OCI-LY7 (cell line): ENCODE data around the gene NRCAM. TPM values are rescaled to one million over a fixed set of nuclear protein-coding genes. Genes with fewer than 3 reads are reported as not detected.

Source experiments
- BruUV-seq: library from RNA; stranded (reverse); fragments of 400-500 nt; replicated peaks from 2 replicates; lab custom pipeline; 2021; lab: Mats Ljungman, UMichigan
- CTCF ChIA-PET: fragments of 300-600 bp; sonication (Branson Sonifier 250); formaldehyde crosslinking; loops from one replicate; lab custom pipeline; 2022; ENCODE audit warnings: antibody characterized with exemption; ENCODE audit not compliant: unreplicated experiment; lab: Charles Lee
- POLR2A ChIA-PET: fragments of 300-600 bp; sonication (Branson Sonifier 250); formaldehyde crosslinking; loops from one replicate; lab custom pipeline; 2022; ENCODE audit warnings: antibody characterized with exemption; lab: Charles Lee
- DNase-seq: peaks from one replicate; pipeline ENCODE4 v3.0.0-alpha.2; 2015; ENCODE audit warnings: low spot score
- H2AFZ ChIP-seq: fragments of 200-600 bp; sonication (generic), shearing (Covaris generic); 2 replicates; pipeline ENCODE4 v1.6.1; 2014; ENCODE audit warnings: mild to moderate bottlenecking, antibody characterized with exemption, low read length, moderate library complexity
- H3K27ac ChIP-seq: fragments of 200-600 bp; sonication (generic); 2 replicates; pipeline ENCODE4 v1.5.1; 2014; ENCODE audit warnings: mixed run types, low read depth, mild to moderate bottlenecking, moderate library complexity, low read length, inconsistent platforms; ENCODE audit not compliant: poor library complexity, severe bottlenecking
- H3K36me3 ChIP-seq: fragments of 200-600 bp; sonication (generic); 2 replicates; pipeline ENCODE4 v1.6.1; 2014; ENCODE audit warnings: mild to moderate bottlenecking, antibody characterized with exemption, low read length, moderate library complexity, mixed read lengths; ENCODE audit not compliant: insufficient read depth
- H3K4me1 ChIP-seq: fragments of 200-600 bp; sonication (generic); 2 replicates; pipeline ENCODE4 v1.5.1; 2014; ENCODE audit warnings: mild to moderate bottlenecking, low read length; ENCODE audit not compliant: insufficient read depth, poor library complexity, severe bottlenecking
- H3K4me2 ChIP-seq: fragments of 200-600 bp; sonication (generic); 2 replicates; pipeline ENCODE4 v1.6.1; 2014; ENCODE audit warnings: mild to moderate bottlenecking, low read length
- H3K4me3 ChIP-seq: fragments of 200-600 bp; sonication (generic); 2 replicates; pipeline ENCODE4 v1.5.1; 2014; ENCODE audit warnings: mild to moderate bottlenecking, low read depth, low read length; ENCODE audit not compliant: poor library complexity, severe bottlenecking
- H3K79me2 ChIP-seq: fragments of 200-600 bp; sonication (generic); 2 replicates; pipeline ENCODE4 v1.6.1; 2016; ENCODE audit warnings: low read depth, mild to moderate bottlenecking, low read length, moderate library complexity, mixed read lengths; ENCODE audit not compliant: insufficient read depth
- H3K9me2 ChIP-seq: fragments of 200-600 bp; sonication (generic); 2 replicates; pipeline ENCODE4 v1.6.1; 2016; ENCODE audit warnings: mild to moderate bottlenecking, low read length, mixed read lengths; ENCODE audit not compliant: insufficient read depth
- H3K9me3 ChIP-seq: fragments of 200-600 bp; sonication (generic); 2 replicates; pipeline ENCODE4 v1.6.1; 2014; ENCODE audit warnings: mild to moderate bottlenecking, mixed run types, low read length, mixed read lengths
- H4K20me1 ChIP-seq: fragments of 200-600 bp; sonication (generic); 2 replicates; pipeline ENCODE4 v1.6.1; 2014; ENCODE audit warnings: mild to moderate bottlenecking, antibody characterized with exemption, low read length, moderate library complexity, mixed read lengths; ENCODE audit not compliant: insufficient read depth
- CTCF ChIP-seq: fragments of 200-600 bp; sonication (generic); conservative IDR thresholded peaks from 2 replicates; pipeline ENCODE4 v1.5.1; 2014; ENCODE audit warnings: mild to moderate bottlenecking, antibody characterized with exemption, low read length, moderate library complexity, mixed read lengths
- EZH2phosphoT487 ChIP-seq: fragments of 200-600 bp; sonication (generic); IDR thresholded peaks from 2 replicates; pipeline ENCODE4 v1.6.1; 2018; ENCODE audit warnings: low read depth, borderline replicate concordance, mild to moderate bottlenecking, mixed run types, antibody characterized with exemption, low read length, moderate library complexity, mixed read lengths
- intact Hi-C: fragments of 100-400 bp; cut with micrococcal nuclease; formaldehyde crosslinking; loops from one replicate; pipeline ENCODE4 v1.10.0; 2022; ENCODE audit not compliant: unreplicated experiment
- total RNA-seq, 2 experiments: library from RNA; depleted of rRNA in 1 of 2; stranded (reverse); fragments of >200 nt in 1 of 2; shearing (Covaris generic) in 1 of 2; gene quantifications; 2 replicates each; pipeline ENCODE4 v1.2.3, GENCODE V29; 2014 to 2022

The NRCAM gene
- total RNA-seq, 2 experiments from 2014 or later = not detected

- intact Hi-C loops = no loop called here
- Histone ChIP-seq H3K4me1 (no peaks in the 10 kb centered on the region), H3K9me2 (no peaks in the 10 kb centered on the region), H3K27ac (no peak overlapping the region), H3K4me2 (no peak overlapping the region), H3K9me3 (no peaks in the 10 kb centered on the region), H3K4me3 (no peak overlapping the region), H3K36me3 (no peaks in the 10 kb centered on the region), H2AFZ (no peak overlapping the region), H3K79me2 (no peaks in the 10 kb centered on the region), H4K20me1 (no peaks in the 10 kb centered on the region)
- ChIA-PET POLR2A (no interaction called here), CTCF (no interaction called here)
- DNase-seq = no peak
- TF ChIP-seq CTCF = no peak
- no peak for TF ChIP-seq EZH2phosphoT487
- no TSS peak for BruUV-seq
Measured at GRCh38 chr7:108372618-108373017, 83.6 kb downstream of the NRCAM start.

GRCh38 chr7:108370616-108371015 is 85.6 kb downstream of the NRCAM start:
- Histone ChIP-seq H3K79me2 (no peaks in the 10 kb centered on the region), H3K4me1 (no peaks in the 10 kb centered on the region), H3K9me3 (no peaks in the 10 kb centered on the region), H3K4me2 (no peak overlapping the region), H2AFZ (no peak overlapping the region), H4K20me1 (no peaks in the 10 kb centered on the region), H3K36me3 (no peaks in the 10 kb centered on the region), H3K9me2 (no peaks in the 10 kb centered on the region), H3K27ac (no peak overlapping the region), H3K4me3 (no peak overlapping the region)
- ChIA-PET CTCF (no interaction called here), POLR2A (interaction anchor here (1.0 kb wide), 1 partner anchor 142 kb away, joined by 4 read pairs; no protein-coding TSS in a partner anchor)
- DNase-seq = no peak
- intact Hi-C loops = no loop called here
- no peak for TF ChIP-seq CTCF
- TF ChIP-seq EZH2phosphoT487 = no peak
- BruUV-seq = no TSS peak

GRCh38 chr7:108368466-108368865 is 87.8 kb downstream of the NRCAM start:
- intact Hi-C loops = no loop called here
- no peaks in the 10 kb centered on the region for H3K4me1 ChIP-seq
- ChIA-PET POLR2A (no interaction called here), CTCF (no interaction called here)
- DNase-seq = no peak
- no peak overlapping the region for H3K4me2 ChIP-seq
- no peak overlapping the region for H3K27ac ChIP-seq
- no TSS peak for BruUV-seq
- no peaks in the 10 kb centered on the region for H3K9me3 ChIP-seq
- no peak overlapping the region for H2AFZ ChIP-seq
- no peaks in the 10 kb centered on the region for H3K36me3 ChIP-seq
- H3K4me3 ChIP-seq = no peak overlapping the region
- no peak for TF ChIP-seq EZH2phosphoT487
- no peaks in the 10 kb centered on the region for H3K9me2 ChIP-seq
- no peaks in the 10 kb centered on the region for H4K20me1 ChIP-seq
- H3K79me2 ChIP-seq = no peaks in the 10 kb centered on the region
